Mesendoderm (in vitro differentiated cells): ENCODE results near the gene RBMX.

Source experiments
- DNase-seq: peaks from one replicate; pipeline ENCODE4 v3.0.0; 2013
- H2AK5ac ChIP-seq: 2 replicates; pipeline ENCODE4 v1.6.1; 2013; ENCODE audit warnings: low read length, inconsistent platforms
- H2BK120ac ChIP-seq: 2 replicates; pipeline ENCODE4 v1.6.1; 2013; ENCODE audit warnings: low read depth, mild to moderate bottlenecking, low read length, moderate library complexity, mixed read lengths
- H2BK15ac ChIP-seq: replicated peaks from 2 replicates; pipeline ENCODE4 v1.6.1; 2013; ENCODE audit warnings: low read depth, mild to moderate bottlenecking, moderate library complexity
- H2BK5ac ChIP-seq: 2 replicates; pipeline ENCODE4 v1.6.1; 2013; ENCODE audit warnings: low read length, inconsistent platforms
- H3K18ac ChIP-seq: 2 replicates; pipeline ENCODE4 v1.6.1; 2013; ENCODE audit warnings: mild to moderate bottlenecking, low read length, mixed read lengths
- H3K23ac ChIP-seq: one replicate; pipeline ENCODE4 v1.6.1; 2013; ENCODE audit warnings: low read length
- H3K27ac ChIP-seq: 2 replicates; pipeline ENCODE4 v1.5.1; 2013; ENCODE audit warnings: low read depth, mild to moderate bottlenecking, inconsistent platforms, low read length, moderate library complexity
- H3K27me3 ChIP-seq: 2 replicates; pipeline ENCODE4 v1.6.1; 2013; ENCODE audit warnings: low read length, control low read depth, mild to moderate bottlenecking, inconsistent platforms; ENCODE audit not compliant: insufficient read depth, poor library complexity
- H3K36me3 ChIP-seq: 2 replicates; pipeline ENCODE4 v1.6.1; 2013; ENCODE audit warnings: low read length, inconsistent platforms; ENCODE audit not compliant: control insufficient read depth, insufficient read depth
- H3K4ac ChIP-seq: one replicate; pipeline ENCODE4 v1.6.1; 2013; ENCODE audit warnings: low read depth, mild to moderate bottlenecking, low read length, moderate library complexity
- H3K4me1 ChIP-seq: 2 replicates; pipeline ENCODE4 v1.6.1; 2013; ENCODE audit warnings: low read depth, low read length, inconsistent platforms; ENCODE audit not compliant: control insufficient read depth
- H3K4me2 ChIP-seq: 2 replicates; pipeline ENCODE4 v1.6.1; 2013; ENCODE audit warnings: low read length
- H3K4me3 ChIP-seq: 2 replicates; pipeline ENCODE4 v1.5.1; 2013; ENCODE audit warnings: mild to moderate bottlenecking, low read length
- H3K56ac ChIP-seq: one replicate; pipeline ENCODE4 v1.6.1; 2013; ENCODE audit warnings: low read length
- H3K79me1 ChIP-seq: 2 replicates; pipeline ENCODE4 v1.6.1; 2013; ENCODE audit warnings: low read length, inconsistent platforms
- H3K79me2 ChIP-seq: 2 replicates; pipeline ENCODE4 v1.6.1; 2013; ENCODE audit warnings: mild to moderate bottlenecking, low read length; ENCODE audit not compliant: control insufficient read depth, insufficient read depth
- H3K9ac ChIP-seq: 2 replicates; pipeline ENCODE4 v1.6.1; 2013; ENCODE audit warnings: low read length, inconsistent platforms
- H4K5ac ChIP-seq: one replicate; pipeline ENCODE4 v1.6.1; 2013; ENCODE audit warnings: low read length
- H4K8ac ChIP-seq: one replicate; pipeline ENCODE4 v1.6.1; 2013; ENCODE audit warnings: low read depth, mild to moderate bottlenecking, control low read depth, low read length, moderate library complexity
- WGBS: extraction: QIAGEN DNeasy Blood & Tissue Kit; methylation state at CpG from one replicate; pipeline ENCODE4 v1.1.7; 2013; ENCODE audit warnings: low lambda C conversion rate, missing lambda C conversion rate; ENCODE audit not compliant: insufficient coverage; ENCODE audit errors: extremely low coverage; 5-methylcytosine and 5-hydroxymethylcytosine counted together

The RBMX gene

GRCh38 chrX:136850441-136851175 is 29.9 kb downstream of the RBMX start:
- Histone ChIP-seq H3K4ac (no peak overlapping the region), H3K23ac (no peak overlapping the region), H2BK5ac (no peak overlapping the region), H3K4me3 (no peak overlapping the region), H2AK5ac (no peak overlapping the region), H3K27me3 (no peaks in the 10 kb centered on the region), H3K79me1 (no peaks in the 10 kb centered on the region), H3K4me2 (no peak overlapping the region), H4K5ac (no peak overlapping the region), H4K8ac (no peak overlapping the region), H2BK120ac (no peak overlapping the region), H3K4me1 (no peaks in the 10 kb centered on the region), H3K27ac (no peak overlapping the region), H2BK15ac (no peak overlapping the region), H3K9ac (no peak overlapping the region), H3K56ac (no peak overlapping the region), H3K36me3 (no peaks in the 10 kb centered on the region), H3K79me2 (no peaks in the 10 kb centered on the region), H3K18ac (no peak overlapping the region)
- WGBS, result no CpG with 5 or more reads among the region's 9 CpGs
- no peak for DNase-seq

GRCh38 chrX:136849395-136849794 is 31.1 kb downstream of the RBMX start:
- Histone ChIP-seq H2BK5ac (no peak overlapping the region), H3K23ac (no peak overlapping the region), H3K56ac (no peak overlapping the region), H2BK15ac (no peak overlapping the region), H3K4me2 (no peak overlapping the region), H4K8ac (no peak overlapping the region), H3K4me3 (no peak overlapping the region), H2BK120ac (no peak overlapping the region), H4K5ac (no peak overlapping the region), H2AK5ac (no peak overlapping the region), H3K79me2 (no peaks in the 10 kb centered on the region), H3K27me3 (no peaks in the 10 kb centered on the region), H3K79me1 (no peaks in the 10 kb centered on the region), H3K4ac (no peak overlapping the region), H3K4me1 (no peaks in the 10 kb centered on the region), H3K9ac (no peak overlapping the region), H3K27ac (no peak overlapping the region), H3K18ac (no peak overlapping the region), H3K36me3 (no peaks in the 10 kb centered on the region)
- WGBS, result no CpG with 5 or more reads among the region's 3 CpGs
- DNase-seq, result no peak

GRCh38 chrX:136847874-136848273 is 32.7 kb downstream of the RBMX start:
- H3K36me3 ChIP-seq, result no peaks in the 10 kb centered on the region
- H3K4ac ChIP-seq, result no peak overlapping the region
- no peaks in the 10 kb centered on the region for H3K79me2 ChIP-seq
- no peak overlapping the region for H3K4me3 ChIP-seq
- H3K27ac ChIP-seq, result no peak overlapping the region
- no peak overlapping the region for H2BK5ac ChIP-seq
- H3K18ac ChIP-seq, result no peak overlapping the region
- H3K56ac ChIP-seq, result no peak overlapping the region
- no peak overlapping the region for H4K8ac ChIP-seq
- no peak overlapping the region for H2BK15ac ChIP-seq
- no peak overlapping the region for H3K4me2 ChIP-seq
- no peaks in the 10 kb centered on the region for H3K4me1 ChIP-seq
- H3K27me3 ChIP-seq, result no peaks in the 10 kb centered on the region
- DNase-seq, result no peak
- no peak overlapping the region for H2AK5ac ChIP-seq
- no peak overlapping the region for H3K23ac ChIP-seq
- H4K5ac ChIP-seq, result no peak overlapping the region
- H3K79me1 ChIP-seq, result no peaks in the 10 kb centered on the region
- no peak overlapping the region for H2BK120ac ChIP-seq
- no CpG with 5 or more reads among the region's 2 CpGs for WGBS
- no peak overlapping the region for H3K9ac ChIP-seq

- Histone ChIP-seq H3K4ac (no peak overlapping the region), H3K27ac (no peak overlapping the region), H2AK5ac (no peak overlapping the region), H2BK15ac (no peak overlapping the region), H3K36me3 (no peaks in the 10 kb centered on the region), H3K56ac (no peak overlapping the region), H3K4me2 (no peak overlapping the region), H3K9ac (no peak overlapping the region), H2BK5ac (no peak overlapping the region), H3K27me3 (no peaks in the 10 kb centered on the region), H3K4me3 (no peak overlapping the region), H2BK120ac (no peak overlapping the region), H3K23ac (no peak overlapping the region), H3K79me2 (no peaks in the 10 kb centered on the region), H3K79me1 (no peaks in the 10 kb centered on the region), H4K5ac (no peak overlapping the region), H3K4me1 (no peaks in the 10 kb centered on the region), H3K18ac (no peak overlapping the region), H4K8ac (no peak overlapping the region)
- WGBS, result no CpG with 5 or more reads among the region's 1 CpG
- DNase-seq, result no peak
Observed at GRCh38 chrX:136839196-136839595, 41.3 kb downstream of the RBMX start.

GRCh38 chrX:136835761-136836160 is 44.8 kb downstream of the RBMX start:
- H3K4me1 ChIP-seq, result no peaks in the 10 kb centered on the region
- no peak overlapping the region for H3K27ac ChIP-seq
- H3K18ac ChIP-seq, result no peak overlapping the region
- no peak overlapping the region for H3K4me3 ChIP-seq
- DNase-seq, result peak; percentile 54
- WGBS, result no CpG with 5 or more reads among the region's 4 CpGs
- no peak overlapping the region for H4K8ac ChIP-seq
- no peaks in the 10 kb centered on the region for H3K27me3 ChIP-seq
- no peaks in the 10 kb centered on the region for H3K79me1 ChIP-seq
- no peak overlapping the region for H3K9ac ChIP-seq
- no peak overlapping the region for H2AK5ac ChIP-seq
- no peaks in the 10 kb centered on the region for H3K79me2 ChIP-seq
- no peak overlapping the region for H2BK120ac ChIP-seq
- H2BK15ac ChIP-seq, result no peak overlapping the region
- no peaks in the 10 kb centered on the region for H3K36me3 ChIP-seq
- H3K4me2 ChIP-seq, result no peak overlapping the region
- no peak overlapping the region for H3K4ac ChIP-seq
- H3K56ac ChIP-seq, result no peak overlapping the region
- no peak overlapping the region for H3K23ac ChIP-seq
- H4K5ac ChIP-seq, result no peak overlapping the region
- H2BK5ac ChIP-seq, result no peak overlapping the region

- no peaks in the 10 kb centered on the region for H3K79me1 ChIP-seq
- no peak overlapping the region for H2BK5ac ChIP-seq
- H3K79me2 ChIP-seq, result no peaks in the 10 kb centered on the region
- H3K56ac ChIP-seq, result no peak overlapping the region
- H3K4me3 ChIP-seq, result no peak overlapping the region
- H3K23ac ChIP-seq, result no peak overlapping the region
- no peaks in the 10 kb centered on the region for H3K36me3 ChIP-seq
- H3K4me2 ChIP-seq, result no peak overlapping the region
- no peak overlapping the region for H2AK5ac ChIP-seq
- no peak overlapping the region for H4K8ac ChIP-seq
- no peaks in the 10 kb centered on the region for H3K27me3 ChIP-seq
- no peak overlapping the region for H2BK15ac ChIP-seq
- H3K27ac ChIP-seq, result no peak overlapping the region
- no peak for DNase-seq
- H2BK120ac ChIP-seq, result no peak overlapping the region
- H3K18ac ChIP-seq, result no peak overlapping the region
- no peak overlapping the region for H3K9ac ChIP-seq
- H4K5ac ChIP-seq, result no peak overlapping the region
- WGBS, result no CpG with 5 or more reads among the region's 5 CpGs
- H3K4me1 ChIP-seq, result no peaks in the 10 kb centered on the region
- no peak overlapping the region for H3K4ac ChIP-seq
Observed at GRCh38 chrX:136829413-136829812, 51.1 kb downstream of the RBMX start.
